Measurements from ENCODE around the gene BLOC1S4. TPM values are rescaled to one million over a fixed set of nuclear protein-coding genes. Genes with fewer than 3 reads are reported as not detected.

BLOC1S4 gene, protein sequence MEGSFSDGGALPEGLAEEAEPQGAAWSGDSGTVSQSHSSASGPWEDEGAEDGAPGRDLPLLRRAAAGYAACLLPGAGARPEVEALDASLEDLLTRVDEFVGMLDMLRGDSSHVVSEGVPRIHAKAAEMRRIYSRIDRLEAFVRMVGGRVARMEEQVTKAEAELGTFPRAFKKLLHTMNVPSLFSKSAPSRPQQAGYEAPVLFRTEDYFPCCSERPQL
- 15.7 TPM for total RNA-seq (2021; ENCODE audit: unreplicated experiment)
- polyA plus RNA-seq (2012), result 13.0 and 15.2 TPM in 2 replicates
- Bru-seq, nascent RNA, result percentile 71 among the genes with signal in this experiment
- BruChase-seq, experiment 1, labeled RNA remaining after a 6-hour chase, result percentile 50 among the genes with signal in this experiment
- BruChase-seq, experiment 2, labeled RNA remaining after a 2-hour chase, result percentile 75 among the genes with signal in this experiment
- long read RNA-seq, transcript BLOC1S4-201 (1 exons, 1,617 nt), result major isoform, 45 of 46 reads
- long read RNA-seq, partial matches to known transcripts, result 0 of 46 reads
- long read RNA-seq, other reads (novel, unspliced or antisense), result 1 of 46 reads

DNA sequence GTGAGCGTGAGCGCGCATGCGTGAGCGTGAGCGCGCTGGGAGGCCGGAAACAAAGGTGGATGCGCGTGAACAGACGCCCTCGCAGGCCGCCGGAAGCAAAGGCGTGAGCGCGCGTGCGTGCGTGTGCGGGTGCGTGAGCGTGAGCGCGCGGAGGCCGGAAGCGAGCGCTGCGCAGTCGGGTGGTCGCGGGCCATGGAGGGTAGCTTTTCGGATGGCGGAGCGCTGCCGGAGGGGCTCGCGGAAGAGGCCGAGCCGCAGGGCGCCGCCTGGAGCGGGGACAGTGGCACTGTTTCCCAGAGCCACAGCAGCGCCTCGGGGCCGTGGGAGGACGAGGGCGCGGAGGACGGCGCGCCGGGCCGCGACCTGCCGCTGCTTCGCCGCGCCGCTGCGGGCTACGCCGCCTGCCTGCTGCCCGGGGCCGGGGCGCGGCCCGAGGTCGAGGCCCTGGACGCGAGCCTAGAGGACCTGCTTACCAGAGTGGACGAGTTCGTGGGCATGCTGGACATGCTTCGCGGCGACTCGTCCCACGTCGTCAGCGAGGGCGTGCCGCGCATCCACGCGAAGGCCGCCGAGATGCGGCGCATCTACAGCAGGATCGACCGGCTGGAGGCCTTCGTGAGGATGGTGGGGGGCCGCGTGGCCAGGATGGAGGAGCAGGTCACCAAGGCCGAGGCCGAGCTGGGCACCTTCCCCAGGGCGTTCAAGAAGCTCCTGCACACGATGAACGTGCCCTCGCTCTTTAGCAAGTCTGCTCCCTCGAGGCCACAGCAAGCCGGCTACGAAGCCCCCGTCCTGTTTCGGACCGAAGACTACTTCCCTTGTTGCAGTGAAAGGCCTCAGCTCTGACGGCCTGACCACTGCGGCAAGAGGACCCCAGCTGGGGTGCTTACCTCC lies at the start of gene BLOC1S4:
BLOC1S4 (plus strand) TSS at position 157 of the 894 bp plus-strand sequence; CDS start at position 193, 36 bp downstream.
- CTCF ChIA-PET, result interaction anchor here (4.9 kb wide), 1 partner anchor 157 kb away, joined by 92 read pairs; no protein-coding TSS in a partner anchor
- RAD21 ChIA-PET (ENCODE audit: low non-redundant PET in 1 of 2, low total read pairs in 2 of 2, uncharacterized antibody in 2 of 2, unreplicated experiment in 2 of 2), result no interaction called here
- Histone ChIP-seq H3K27ac (ENCODE audit: low read depth, low read length) (peak within 1 kb of the TSS; percentile 93), H3K9me2 (ENCODE audit: insufficient read depth) (no peaks in the 10 kb centered on the region), H4K20me1 (ENCODE audit: insufficient read depth) (no peaks in the 10 kb centered on the region), H3K4me1 (ENCODE audit: control insufficient read depth in 1 of 2, insufficient read depth in 2 of 2, low read length in 2 of 2) (peaks cover 4 to 20% of the 10 kb centered on the region in 2 experiments; a peak in 3 of 4 replicates), H3K36me3 (ENCODE audit: control insufficient read depth in 1 of 2, insufficient read depth in 2 of 2, low read length in 2 of 2) (no peaks in the 10 kb centered on the region), H3K4me3 (replicated peaks in 1 of 2; ENCODE audit: low read depth in 1 of 2, low read length in 2 of 2) (peak within 1 kb of the TSS; percentile 79 to 83), H3K27me3 (ENCODE audit: insufficient read depth, low read length) (no peaks in the 10 kb centered on the region), H3K9me3 (ENCODE audit: control insufficient read depth in 1 of 2, insufficient read depth in 1 of 2, low read depth in 1 of 2, low read length in 2 of 2) (no peaks in the 10 kb centered on the region), H3K9ac (ENCODE audit: low read length) (peak within 1 kb of the TSS; percentile 76), H3K79me2 (ENCODE audit: insufficient read depth, low read length) (peaks cover 14% of the 10 kb centered on the region), H3K4me2 (ENCODE audit: low read length) (peak within 1 kb of the TSS; percentile 92), H2AFZ (ENCODE audit: low read depth, low read length, poor library complexity, severe bottlenecking) (peak within 1 kb of the TSS; percentile 100)
- intact Hi-C loops (cut with micrococcal nuclease), result no loop called here
- no TSS peak for BruUV-seq (replicated peaks)
- POLR2A ChIA-PET, result interaction anchor here (0.9 kb wide), 1 partner anchor 42 kb away, joined by 4 read pairs; no protein-coding TSS in a partner anchor
- peak; percentile 82 for ATAC-seq
- DNase-seq (ENCODE audit: low read depth, low spot score), result peak; percentile 81
- TF ChIP-seq EZH2phosphoT487 (IDR thresholded peaks at IDR 0.05; ENCODE audit: borderline replicate concordance) (no peak), RAD21 (IDR thresholded peaks at IDR 0.05; ENCODE audit: low read depth) (no peak), ZNF274 (IDR thresholded peaks at IDR 0.05; ENCODE audit: low read depth, low read length) (no peak), POLR2AphosphoS5 (IDR thresholded peaks at IDR 0.05; ENCODE audit: low read depth, low read length) (peak; percentile 91), CEBPB (IDR thresholded peaks at IDR 0.05; ENCODE audit: low read depth) (no peak), EGR1 (IDR thresholded peaks at IDR 0.05; ENCODE audit: low read depth) (peak; percentile 69; the same call in 1 of the 2 replicates), ELF1 (IDR thresholded peaks at IDR 0.05; ENCODE audit: borderline replicate concordance, low read depth) (no peak; the same call in 1 of the 2 replicates), JUND (IDR thresholded peaks at IDR 0.05) (no peak), SP1 (IDR thresholded peaks at IDR 0.05; ENCODE audit: low read depth) (0 out of 2 replicates have a peak, but pooled peaks have one; percentile 22), TCF7L2 (IDR thresholded peaks at IDR 0.05; ENCODE audit: borderline replicate concordance, extremely low read depth, insufficient read depth, insufficient read length) (no peak)
- TF ChIP-seq, protein P1, sequence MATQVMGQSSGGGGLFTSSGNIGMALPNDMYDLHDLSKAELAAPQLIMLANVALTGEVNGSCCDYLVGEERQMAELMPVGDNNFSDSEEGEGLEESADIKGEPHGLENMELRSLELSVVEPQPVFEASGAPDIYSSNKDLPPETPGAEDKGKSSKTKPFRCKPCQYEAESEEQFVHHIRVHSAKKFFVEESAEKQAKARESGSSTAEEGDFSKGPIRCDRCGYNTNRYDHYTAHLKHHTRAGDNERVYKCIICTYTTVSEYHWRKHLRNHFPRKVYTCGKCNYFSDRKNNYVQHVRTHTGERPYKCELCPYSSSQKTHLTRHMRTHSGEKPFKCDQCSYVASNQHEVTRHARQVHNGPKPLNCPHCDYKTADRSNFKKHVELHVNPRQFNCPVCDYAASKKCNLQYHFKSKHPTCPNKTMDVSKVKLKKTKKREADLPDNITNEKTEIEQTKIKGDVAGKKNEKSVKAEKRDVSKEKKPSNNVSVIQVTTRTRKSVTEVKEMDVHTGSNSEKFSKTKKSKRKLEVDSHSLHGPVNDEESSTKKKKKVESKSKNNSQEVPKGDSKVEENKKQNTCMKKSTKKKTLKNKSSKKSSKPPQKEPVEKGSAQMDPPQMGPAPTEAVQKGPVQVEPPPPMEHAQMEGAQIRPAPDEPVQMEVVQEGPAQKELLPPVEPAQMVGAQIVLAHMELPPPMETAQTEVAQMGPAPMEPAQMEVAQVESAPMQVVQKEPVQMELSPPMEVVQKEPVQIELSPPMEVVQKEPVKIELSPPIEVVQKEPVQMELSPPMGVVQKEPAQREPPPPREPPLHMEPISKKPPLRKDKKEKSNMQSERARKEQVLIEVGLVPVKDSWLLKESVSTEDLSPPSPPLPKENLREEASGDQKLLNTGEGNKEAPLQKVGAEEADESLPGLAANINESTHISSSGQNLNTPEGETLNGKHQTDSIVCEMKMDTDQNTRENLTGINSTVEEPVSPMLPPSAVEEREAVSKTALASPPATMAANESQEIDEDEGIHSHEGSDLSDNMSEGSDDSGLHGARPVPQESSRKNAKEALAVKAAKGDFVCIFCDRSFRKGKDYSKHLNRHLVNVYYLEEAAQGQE (IDR thresholded peaks at IDR 0.05; ENCODE audit: low read depth), result no peak
- TF ChIP-seq, protein P2, sequence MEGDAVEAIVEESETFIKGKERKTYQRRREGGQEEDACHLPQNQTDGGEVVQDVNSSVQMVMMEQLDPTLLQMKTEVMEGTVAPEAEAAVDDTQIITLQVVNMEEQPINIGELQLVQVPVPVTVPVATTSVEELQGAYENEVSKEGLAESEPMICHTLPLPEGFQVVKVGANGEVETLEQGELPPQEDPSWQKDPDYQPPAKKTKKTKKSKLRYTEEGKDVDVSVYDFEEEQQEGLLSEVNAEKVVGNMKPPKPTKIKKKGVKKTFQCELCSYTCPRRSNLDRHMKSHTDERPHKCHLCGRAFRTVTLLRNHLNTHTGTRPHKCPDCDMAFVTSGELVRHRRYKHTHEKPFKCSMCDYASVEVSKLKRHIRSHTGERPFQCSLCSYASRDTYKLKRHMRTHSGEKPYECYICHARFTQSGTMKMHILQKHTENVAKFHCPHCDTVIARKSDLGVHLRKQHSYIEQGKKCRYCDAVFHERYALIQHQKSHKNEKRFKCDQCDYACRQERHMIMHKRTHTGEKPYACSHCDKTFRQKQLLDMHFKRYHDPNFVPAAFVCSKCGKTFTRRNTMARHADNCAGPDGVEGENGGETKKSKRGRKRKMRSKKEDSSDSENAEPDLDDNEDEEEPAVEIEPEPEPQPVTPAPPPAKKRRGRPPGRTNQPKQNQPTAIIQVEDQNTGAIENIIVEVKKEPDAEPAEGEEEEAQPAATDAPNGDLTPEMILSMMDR (IDR thresholded peaks at IDR 0.05 in 2 of 3, conservative IDR thresholded peaks at IDR 0.05 in 1 of 3; ENCODE audit: borderline replicate concordance in 1 of 3, insufficient read depth in 1 of 3, low read depth in 2 of 3, low read length in 2 of 3), result no peak
- TF ChIP-seq, protein P3, sequence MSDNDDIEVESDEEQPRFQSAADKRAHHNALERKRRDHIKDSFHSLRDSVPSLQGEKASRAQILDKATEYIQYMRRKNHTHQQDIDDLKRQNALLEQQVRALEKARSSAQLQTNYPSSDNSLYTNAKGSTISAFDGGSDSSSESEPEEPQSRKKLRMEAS (IDR thresholded peaks at IDR 0.05), result peak; percentile 76
- TF ChIP-seq, protein P4, sequence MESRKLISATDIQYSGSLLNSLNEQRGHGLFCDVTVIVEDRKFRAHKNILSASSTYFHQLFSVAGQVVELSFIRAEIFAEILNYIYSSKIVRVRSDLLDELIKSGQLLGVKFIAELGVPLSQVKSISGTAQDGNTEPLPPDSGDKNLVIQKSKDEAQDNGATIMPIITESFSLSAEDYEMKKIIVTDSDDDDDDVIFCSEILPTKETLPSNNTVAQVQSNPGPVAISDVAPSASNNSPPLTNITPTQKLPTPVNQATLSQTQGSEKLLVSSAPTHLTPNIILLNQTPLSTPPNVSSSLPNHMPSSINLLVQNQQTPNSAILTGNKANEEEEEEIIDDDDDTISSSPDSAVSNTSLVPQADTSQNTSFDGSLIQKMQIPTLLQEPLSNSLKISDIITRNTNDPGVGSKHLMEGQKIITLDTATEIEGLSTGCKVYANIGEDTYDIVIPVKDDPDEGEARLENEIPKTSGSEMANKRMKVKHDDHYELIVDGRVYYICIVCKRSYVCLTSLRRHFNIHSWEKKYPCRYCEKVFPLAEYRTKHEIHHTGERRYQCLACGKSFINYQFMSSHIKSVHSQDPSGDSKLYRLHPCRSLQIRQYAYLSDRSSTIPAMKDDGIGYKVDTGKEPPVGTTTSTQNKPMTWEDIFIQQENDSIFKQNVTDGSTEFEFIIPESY (IDR thresholded peaks at IDR 0.05; ENCODE audit: extremely low read depth, insufficient replicate concordance, low read length), result no peak
